ENCODE data around the gene PSME2. TPM values are rescaled to one million over a fixed set of nuclear protein-coding genes. Genes with fewer than 3 reads are reported as not detected.
A peak's percentile ranks its signal among the peaks of the same experiment; 100 is the strongest.

Gene PSME2
- polyA plus RNA-seq, 1 donor from 2014 or later: 328 TPM

- H3K4me3 Mint-ChIP-seq: peak overlapping the region; percentile 77 to 98 (median 92)
- peaks cover 24 to 40% (median 26%) of the 10 kb centered on the region in 3 donors for H3K4me1 Mint-ChIP-seq
- peak overlapping the region; percentile 78 to 98 (median 95) for H3K27ac Mint-ChIP-seq
- H3K27me3 Mint-ChIP-seq: no peaks in the 10 kb centered on the region
- no peaks in the 10 kb centered on the region for H3K9me3 Mint-ChIP-seq
- H3K36me3 Mint-ChIP-seq: peaks cover 3% of the 10 kb centered on the region
These were observed 8.6 kb downstream of the PSME2 start for GRCh38 chr14:24137529-24138395.

GRCh38 chr14:24136684-24137528, 9.5 kb downstream of the PSME2 start:
- Mint-ChIP-seq H3K36me3 (peaks cover 3% of the 10 kb centered on the region), H3K9me3 (no peaks in the 10 kb centered on the region), H3K4me1 (peaks cover 26 to 43% (median 26%) of the 10 kb centered on the region in 3 donors), H3K27me3 (no peaks in the 10 kb centered on the region), H3K4me3 (peak overlapping the region; percentile 88 to 98 (median 95)), H3K27ac (peak overlapping the region; percentile 78 to 98 (median 95))

GRCh38 chr14:24135834-24136683, 10.4 kb downstream of the PSME2 start, which contains the start of gene PSME1:
PSME1 (plus strand) TSS chr14:24136194; CDS start chr14:24136263, 69 bp downstream.
- peak within 1 kb of the TSS; percentile 90 to 98 (median 96) for H3K4me3 Mint-ChIP-seq
- H3K27ac Mint-ChIP-seq: peak within 1 kb of the TSS; percentile 78 to 98 (median 95)
- no peaks in the 10 kb centered on the region for H3K27me3 Mint-ChIP-seq
- H3K36me3 Mint-ChIP-seq: peaks cover 3% of the 10 kb centered on the region
- peaks cover 20 to 43% (median 26%) of the 10 kb centered on the region in 3 donors for H3K4me1 Mint-ChIP-seq
- no peaks in the 10 kb centered on the region for H3K9me3 Mint-ChIP-seq

- Mint-ChIP-seq H3K36me3 (peaks cover 3% of the 10 kb centered on the region), H3K9me3 (no peaks in the 10 kb centered on the region), H3K4me3 (peak overlapping the region; percentile 90 to 98 (median 96)), H3K27me3 (no peaks in the 10 kb centered on the region), H3K4me1 (peaks cover 23 to 44% (median 23%) of the 10 kb centered on the region in 3 donors), H3K27ac (peak overlapping the region; percentile 78 to 97 (median 93))
These were observed 10.9 kb downstream of the PSME2 start for GRCh38 chr14:24135584-24135833.

- Mint-ChIP-seq H3K4me3 (no peak overlapping the region), H3K27me3 (no peaks in the 10 kb centered on the region), H3K9me3 (no peaks in the 10 kb centered on the region), H3K4me1 (peaks cover 17 to 32% (median 19%) of the 10 kb centered on the region in 3 donors), H3K36me3 (peaks cover 5% of the 10 kb centered on the region), H3K27ac (no peak overlapping the region)
These were observed 12.7 kb downstream of the PSME2 start for GRCh38 chr14:24133735-24134134.

- Mint-ChIP-seq H3K27ac (peak overlapping the region in 1 of 3 donors; percentile 90), H3K4me1 (peaks cover 15 to 29% (median 20%) of the 10 kb centered on the region in 3 donors), H3K4me3 (peak overlapping the region in 1 of 4 donors; percentile 66), H3K36me3 (peaks cover 3% of the 10 kb centered on the region), H3K27me3 (no peaks in the 10 kb centered on the region), H3K9me3 (no peaks in the 10 kb centered on the region)
These were observed 13.4 kb downstream of the PSME2 start for GRCh38 chr14:24132976-24133375.

- Mint-ChIP-seq H3K4me1 (peaks cover 17 to 33% (median 26%) of the 10 kb centered on the region in 3 donors), H3K36me3 (peaks cover 3% of the 10 kb centered on the region), H3K27ac (peak overlapping the region in 1 of 3 donors; percentile 90), H3K4me3 (peak overlapping the region in 1 of 4 donors; percentile 82), H3K27me3 (no peaks in the 10 kb centered on the region), H3K9me3 (no peaks in the 10 kb centered on the region)
These were observed 14.2 kb downstream of the PSME2 start for GRCh38 chr14:24132061-24132685.

GRCh38 chr14:24131549-24131966, 14.9 kb downstream of the PSME2 start:
- peaks cover 10 to 30% (median 26%) of the 10 kb centered on the region in 3 donors for H3K4me1 Mint-ChIP-seq
- peaks cover 3% of the 10 kb centered on the region for H3K36me3 Mint-ChIP-seq
- H3K27ac Mint-ChIP-seq: no peak overlapping the region
- no peaks in the 10 kb centered on the region for H3K27me3 Mint-ChIP-seq
- no peak overlapping the region for H3K4me3 Mint-ChIP-seq
- H3K9me3 Mint-ChIP-seq: no peaks in the 10 kb centered on the region

GRCh38 chr14:24130717-24131548, 15.5 kb downstream of the PSME2 start:
- H3K27ac Mint-ChIP-seq: peak overlapping the region in 1 of 3 donors; percentile 19
- H3K27me3 Mint-ChIP-seq: no peaks in the 10 kb centered on the region
- peaks cover 9 to 30% (median 26%) of the 10 kb centered on the region in 3 donors for H3K4me1 Mint-ChIP-seq
- no peaks in the 10 kb centered on the region for H3K9me3 Mint-ChIP-seq
- H3K36me3 Mint-ChIP-seq: peaks cover 3% of the 10 kb centered on the region
- H3K4me3 Mint-ChIP-seq: peak overlapping the region in 1 of 4 donors; percentile 46

GRCh38 chr14:24130380-24130716, 16.1 kb downstream of the PSME2 start, which contains the start of gene FITM1:
FITM1 (plus strand) TSS chr14:24130659; CDS start chr14:24131564, 905 bp downstream.
- peak within 1 kb of the TSS in 1 of 3 donors; percentile 19 for H3K27ac Mint-ChIP-seq
- peak within 1 kb of the TSS in 1 of 4 donors; percentile 46 for H3K4me3 Mint-ChIP-seq
- no peaks in the 10 kb centered on the region for H3K9me3 Mint-ChIP-seq
- no peaks in the 10 kb centered on the region for H3K27me3 Mint-ChIP-seq
- peaks cover 3% of the 10 kb centered on the region for H3K36me3 Mint-ChIP-seq
- peaks cover 9 to 30% (median 24%) of the 10 kb centered on the region in 3 donors for H3K4me1 Mint-ChIP-seq

- Mint-ChIP-seq H3K4me3 (no peak overlapping the region), H3K36me3 (peaks cover 5% of the 10 kb centered on the region), H3K27ac (no peak overlapping the region)
These were observed 16.9 kb downstream of the PSME2 start for GRCh38 chr14:24129410-24129998.

GRCh38 chr14:24127673-24128072, 18.7 kb downstream of the PSME2 start:
- Mint-ChIP-seq H3K36me3 (peaks cover 5% of the 10 kb centered on the region), H3K9me3 (no peaks in the 10 kb centered on the region), H3K4me3 (peak overlapping the region in 1 of 4 donors; percentile 63), H3K27ac (peak overlapping the region in 1 of 3 donors; percentile 60), H3K27me3 (no peaks in the 10 kb centered on the region), H3K4me1 (peaks cover 18 to 43% (median 34%) of the 10 kb centered on the region in 3 donors)

More at GRCh38 chr14:24129410-24129998, 16.9 kb downstream of the PSME2 start:
- Mint-ChIP-seq H3K4me1 (peaks cover 11 to 30% (median 25%) of the 10 kb centered on the region in 3 donors), H3K27me3 (no peaks in the 10 kb centered on the region), H3K9me3 (no peaks in the 10 kb centered on the region)

GRCh38 chr14:24126939-24127338, 19.5 kb downstream of the PSME2 start:
- peak overlapping the region in 1 of 3 donors; percentile 60 for H3K27ac Mint-ChIP-seq

More at GRCh38 chr14:24126939-24127338, 19.5 kb downstream of the PSME2 start:
- H3K27me3 Mint-ChIP-seq: no peaks in the 10 kb centered on the region
- H3K9me3 Mint-ChIP-seq: no peaks in the 10 kb centered on the region
- H3K4me1 Mint-ChIP-seq: peaks cover 20 to 41% (median 35%) of the 10 kb centered on the region in 3 donors
- peaks cover 5% of the 10 kb centered on the region for H3K36me3 Mint-ChIP-seq
- H3K4me3 Mint-ChIP-seq: no peak overlapping the region
